ENCODE measurements around the gene ABCA3.

The ABCA3 gene

DNA sequence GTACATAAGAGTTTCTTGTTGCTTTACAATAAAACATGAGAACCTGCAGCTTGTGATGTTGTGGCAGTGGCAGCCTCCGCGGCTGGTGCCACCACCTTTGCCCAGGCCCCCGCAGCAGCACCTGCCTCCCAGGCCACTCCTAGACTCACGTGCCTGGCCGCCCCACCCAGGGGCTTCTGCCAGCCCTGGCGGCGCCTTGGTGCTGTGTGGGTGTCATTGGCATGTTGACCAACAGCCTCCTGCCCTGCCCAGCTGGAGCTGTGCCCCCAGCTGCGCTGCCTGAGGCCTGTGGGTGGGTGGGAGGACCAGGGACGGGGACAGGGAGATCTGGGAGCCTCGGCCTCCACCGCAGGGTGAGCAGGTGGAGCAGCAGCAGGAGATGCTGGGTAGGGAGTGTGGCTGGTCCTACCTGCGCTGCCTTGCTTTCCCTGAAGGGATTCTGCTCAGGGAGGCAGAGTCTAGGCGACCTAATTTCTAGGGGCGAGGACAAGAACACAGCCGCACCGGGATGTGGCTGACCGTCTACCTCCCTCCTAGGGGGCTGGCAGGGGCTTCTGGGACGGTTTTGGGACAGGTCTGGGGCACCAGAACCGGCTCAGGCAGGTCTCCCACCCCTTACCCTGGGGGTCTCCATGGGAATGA, 104.7 kb downstream of the ABCA3 start:
- H3K27me3 Mint-ChIP-seq (ENCODE audit: low read depth): peaks cover 37% of the 10 kb centered on the region
- H3K4me1 Mint-ChIP-seq: no peaks in the 10 kb centered on the region
- H3K36me3 Mint-ChIP-seq (ENCODE audit: low read depth): no peaks in the 10 kb centered on the region
- TF ChIP-seq, protein P1, sequence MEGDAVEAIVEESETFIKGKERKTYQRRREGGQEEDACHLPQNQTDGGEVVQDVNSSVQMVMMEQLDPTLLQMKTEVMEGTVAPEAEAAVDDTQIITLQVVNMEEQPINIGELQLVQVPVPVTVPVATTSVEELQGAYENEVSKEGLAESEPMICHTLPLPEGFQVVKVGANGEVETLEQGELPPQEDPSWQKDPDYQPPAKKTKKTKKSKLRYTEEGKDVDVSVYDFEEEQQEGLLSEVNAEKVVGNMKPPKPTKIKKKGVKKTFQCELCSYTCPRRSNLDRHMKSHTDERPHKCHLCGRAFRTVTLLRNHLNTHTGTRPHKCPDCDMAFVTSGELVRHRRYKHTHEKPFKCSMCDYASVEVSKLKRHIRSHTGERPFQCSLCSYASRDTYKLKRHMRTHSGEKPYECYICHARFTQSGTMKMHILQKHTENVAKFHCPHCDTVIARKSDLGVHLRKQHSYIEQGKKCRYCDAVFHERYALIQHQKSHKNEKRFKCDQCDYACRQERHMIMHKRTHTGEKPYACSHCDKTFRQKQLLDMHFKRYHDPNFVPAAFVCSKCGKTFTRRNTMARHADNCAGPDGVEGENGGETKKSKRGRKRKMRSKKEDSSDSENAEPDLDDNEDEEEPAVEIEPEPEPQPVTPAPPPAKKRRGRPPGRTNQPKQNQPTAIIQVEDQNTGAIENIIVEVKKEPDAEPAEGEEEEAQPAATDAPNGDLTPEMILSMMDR (IDR thresholded peaks at IDR 0.05; ENCODE audit: unreplicated experiment in 3 of 3): no peak
- H3K9me3 Mint-ChIP-seq: no peaks in the 10 kb centered on the region
- no peak overlapping the region for H3K27ac Mint-ChIP-seq
- no peak overlapping the region for H3K4me3 Mint-ChIP-seq

DNA sequence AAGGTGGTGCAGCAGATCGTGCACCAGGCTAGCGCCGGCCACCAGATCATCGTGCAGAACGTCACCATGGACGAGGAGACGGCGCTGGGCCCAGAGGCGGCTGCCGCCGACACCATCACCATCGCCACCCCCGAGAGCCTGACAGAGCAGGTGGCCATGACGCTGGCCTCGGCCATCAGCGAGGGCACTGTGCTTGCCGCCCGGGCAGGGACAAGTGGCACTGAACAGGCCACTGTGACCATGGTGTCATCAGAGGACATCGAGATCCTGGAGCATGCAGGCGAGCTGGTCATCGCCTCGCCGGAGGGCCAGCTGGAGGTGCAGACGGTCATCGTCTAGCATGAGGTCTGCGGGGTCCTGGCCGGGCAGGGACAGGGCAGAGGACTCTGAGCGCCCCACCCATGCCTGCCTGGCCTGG, 105.3 kb downstream of the ABCA3 start:
- Mint-ChIP-seq H3K27me3 (ENCODE audit: low read depth) (peaks cover 37% of the 10 kb centered on the region), H3K36me3 (ENCODE audit: low read depth) (no peaks in the 10 kb centered on the region), H3K27ac (no peak overlapping the region), H3K4me1 (no peaks in the 10 kb centered on the region), H3K9me3 (no peaks in the 10 kb centered on the region), H3K4me3 (no peak overlapping the region)
- TF ChIP-seq, protein P1 (IDR thresholded peaks at IDR 0.05; ENCODE audit: unreplicated experiment in 3 of 3): no peak

DNA sequence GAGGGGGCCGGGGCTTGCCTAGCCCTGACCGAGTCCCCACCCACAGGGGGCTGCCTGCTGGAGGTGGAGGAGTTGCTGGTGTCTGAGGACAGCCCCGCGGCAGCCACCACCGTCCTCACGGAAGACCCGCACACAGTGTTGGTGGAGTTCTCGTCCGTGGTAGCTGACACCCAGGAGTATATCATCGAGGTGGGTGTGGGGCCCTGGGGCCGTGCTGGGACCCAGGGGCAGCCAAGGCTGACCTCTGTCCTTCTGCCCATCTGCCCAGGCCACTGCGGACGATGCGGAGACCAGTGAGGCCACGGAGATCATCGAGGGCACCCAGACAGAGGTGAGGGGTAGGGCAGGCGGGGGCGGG, 105.7 kb downstream of the ABCA3 start:
- peaks cover 34% of the 10 kb centered on the region for H3K27me3 Mint-ChIP-seq (ENCODE audit: low read depth)
- H3K27ac Mint-ChIP-seq: no peak overlapping the region
- peaks cover 4% of the 10 kb centered on the region for H3K36me3 Mint-ChIP-seq (ENCODE audit: low read depth)
- no peaks in the 10 kb centered on the region for H3K9me3 Mint-ChIP-seq
- TF ChIP-seq, protein P1 (IDR thresholded peaks at IDR 0.05; ENCODE audit: unreplicated experiment in 3 of 3): no peak
- H3K4me3 Mint-ChIP-seq: no peak overlapping the region
- no peaks in the 10 kb centered on the region for H3K4me1 Mint-ChIP-seq

DNA sequence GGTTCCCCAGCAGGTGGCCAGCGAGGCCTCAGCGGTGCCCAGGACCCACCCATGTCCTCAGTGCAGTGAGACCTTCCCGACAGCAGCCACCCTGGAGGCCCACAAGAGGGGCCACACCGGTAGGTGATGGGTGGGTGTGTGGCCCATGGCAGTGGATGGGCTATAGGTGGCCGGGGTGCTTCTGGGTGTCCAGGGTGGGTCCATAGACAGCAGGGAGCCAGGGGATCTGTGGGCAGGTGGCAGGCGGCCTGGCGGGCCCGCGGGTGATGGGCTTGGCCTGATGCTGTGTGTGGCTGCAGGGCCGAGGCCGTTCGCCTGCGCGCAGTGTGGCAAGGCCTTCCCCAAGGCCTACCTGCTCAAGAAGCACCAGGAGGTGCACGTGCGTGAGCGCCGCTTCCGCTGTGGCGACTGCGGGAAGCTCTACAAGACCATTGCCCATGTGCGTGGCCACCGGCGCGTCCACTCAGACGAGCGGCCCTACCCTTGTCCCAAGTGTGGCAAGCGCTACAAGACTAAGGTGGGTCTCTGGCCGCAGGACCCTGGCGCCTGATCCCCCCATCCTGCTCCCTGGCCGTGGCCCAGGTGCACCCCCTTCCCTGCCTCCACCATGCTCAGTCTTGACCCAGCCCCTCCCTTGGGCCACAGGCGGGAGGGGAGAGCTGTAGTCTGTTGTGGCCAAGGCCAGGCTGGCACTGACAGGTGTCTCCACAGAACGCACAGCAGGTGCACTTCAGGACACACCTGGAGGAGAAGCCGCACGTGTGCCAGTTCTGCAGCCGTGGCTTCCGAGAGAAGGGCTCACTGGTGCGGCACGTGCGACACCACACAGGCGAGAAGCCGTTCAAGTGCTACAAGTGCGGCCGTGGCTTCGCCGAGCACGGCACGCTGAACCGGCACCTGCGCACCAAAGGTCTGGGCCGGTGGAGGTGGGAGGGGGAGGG, 106.4 kb downstream of the ABCA3 start:
- Mint-ChIP-seq H3K9me3 (no peaks in the 10 kb centered on the region), H3K36me3 (ENCODE audit: low read depth) (peaks cover 4% of the 10 kb centered on the region), H3K27me3 (ENCODE audit: low read depth) (peaks cover 29% of the 10 kb centered on the region), H3K4me3 (no peak overlapping the region), H3K4me1 (no peaks in the 10 kb centered on the region), H3K27ac (no peak overlapping the region)
- TF ChIP-seq, protein P1 (IDR thresholded peaks at IDR 0.05; ENCODE audit: unreplicated experiment in 3 of 3): no peak

DNA sequence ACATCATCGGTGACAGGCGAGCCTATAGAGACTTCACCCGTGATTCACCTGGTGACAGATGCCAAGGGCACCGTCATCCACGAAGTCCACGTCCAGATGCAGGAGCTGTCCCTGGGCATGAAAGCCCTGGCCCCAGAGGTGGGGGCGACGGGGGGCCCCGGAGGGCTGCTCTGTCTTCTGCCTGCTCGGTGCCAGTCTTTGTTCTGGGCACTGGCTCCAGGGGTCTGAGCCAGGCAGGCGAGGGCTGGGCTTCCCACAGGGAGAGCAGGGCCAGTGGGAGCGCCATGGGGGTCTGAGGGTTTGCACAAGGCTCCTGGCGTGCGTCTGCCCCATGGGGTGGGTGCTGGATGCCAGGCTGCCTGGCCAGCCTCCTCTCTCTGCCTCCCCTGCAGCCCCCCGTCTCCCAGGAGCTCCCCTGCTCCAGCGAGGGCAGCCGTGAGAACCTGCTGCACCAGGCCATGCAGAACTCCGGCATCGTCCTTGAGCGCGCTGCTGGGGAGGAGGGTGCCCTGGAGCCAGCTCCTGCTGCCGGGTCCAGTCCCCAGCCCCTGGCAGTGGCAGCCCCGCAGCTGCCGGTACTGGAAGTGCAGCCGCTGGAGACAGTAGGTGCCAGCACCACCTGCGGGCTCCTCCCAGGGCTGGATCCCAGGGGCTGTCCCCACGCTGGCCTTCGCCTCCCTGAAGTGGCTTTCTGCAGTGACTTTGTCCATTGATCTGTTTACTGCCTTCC, 107.3 kb downstream of the ABCA3 start:
- Mint-ChIP-seq H3K36me3 (ENCODE audit: low read depth) (peaks cover 4% of the 10 kb centered on the region), H3K27me3 (ENCODE audit: low read depth) (peaks cover 25% of the 10 kb centered on the region), H3K9me3 (no peaks in the 10 kb centered on the region), H3K27ac (no peak overlapping the region), H3K4me1 (no peaks in the 10 kb centered on the region), H3K4me3 (no peak overlapping the region)
- TF ChIP-seq, protein P1 (IDR thresholded peaks at IDR 0.05; ENCODE audit: unreplicated experiment in 3 of 3): no peak
